WTC11 (cell line): ENCODE data around the gene TAF11L5. TPM values are rescaled to one million over a fixed set of nuclear protein-coding genes. Genes with fewer than 3 reads are reported as not detected.
"Not testable (repeated sequence)": the region's sequence is repeated elsewhere in the genome, so short reads cannot be mapped to it uniquely, and the experiment has no call there.

ENCODE experiments used
- ATAC-seq: fragments of 200-7000 bp; cut with Tn5 transposase; 2 replicates; pipeline ENCODE4 v1.10.0; 2021; ENCODE audit warnings: mild to moderate bottlenecking, moderate library complexity
- CTCF ChIA-PET: fragments of 300-600 bp; sonication (Branson Sonifier 250); formaldehyde crosslinking; loops from one replicate; lab custom pipeline; 2021; ENCODE audit warnings: antibody characterized with exemption; lab: Charles Lee
- POLR2A ChIA-PET: fragments of 350-600 bp; sonication (Branson Sonifier 250); formaldehyde crosslinking; loops from one replicate; lab custom pipeline; 2021; ENCODE audit warnings: antibody characterized with exemption; lab: Charles Lee
- DNase-seq: peaks from one replicate; pipeline ENCODE4 v3.0.0; 2021; ENCODE audit warnings: low spot score
- H3K27ac Mint-ChIP-seq: 2 replicates; pipeline ENCODE4 v1.8.0; 2021; ENCODE audit warnings: mixed read lengths
- H3K27me3 Mint-ChIP-seq: 2 replicates; pipeline ENCODE4 v1.8.0; 2021; ENCODE audit warnings: low read depth, mild to moderate bottlenecking, moderate library complexity, mixed read lengths
- H3K36me3 Mint-ChIP-seq: 2 replicates; pipeline ENCODE4 v1.8.0; 2021; ENCODE audit warnings: mixed read lengths
- H3K4me1 Mint-ChIP-seq: 2 replicates; pipeline ENCODE4 v1.8.0; 2022; ENCODE audit warnings: mixed read lengths
- H3K4me3 Mint-ChIP-seq: 2 replicates; pipeline ENCODE4 v1.8.0; 2021; ENCODE audit warnings: mild to moderate bottlenecking, moderate library complexity, mixed read lengths
- H3K9me3 Mint-ChIP-seq: 2 replicates; pipeline ENCODE4 v1.8.0; 2021; ENCODE audit warnings: mixed read lengths
- ESRRA ChIP-seq: sonication (generic); formaldehyde crosslinking; IDR thresholded peaks from 2 replicates; pipeline ENCODE4 v1.8.1; 2022; ENCODE audit warnings: mild to moderate bottlenecking, missing genetic modification reagents, borderline replicate concordance
- FOXK1 ChIP-seq: sonication (generic); formaldehyde crosslinking; IDR thresholded peaks from 2 replicates; pipeline ENCODE4 v1.8.0; 2022; ENCODE audit warnings: mild to moderate bottlenecking, moderate library complexity, missing genetic modification reagents
- NR2C2 ChIP-seq: sonication (generic); formaldehyde crosslinking; IDR thresholded peaks from 2 replicates; pipeline ENCODE4 v1.8.0; 2022; ENCODE audit warnings: mild to moderate bottlenecking, missing genetic modification reagents
- total RNA-seq: library from RNA; stranded (reverse); gene quantifications from 3 replicates; pipeline ENCODE4 v1.2.3, GENCODE V29; 2021
- TF ChIP-seq, protein P1 (sequence below): fragments of 200-600 bp; IDR thresholded peaks from 2 replicates; pipeline ENCODE4 v1.8.0; 2022; ENCODE audit warnings: antibody characterized with exemption
- TF ChIP-seq, protein P2 (sequence below): sonication (generic); formaldehyde crosslinking; IDR thresholded peaks from 2 replicates; pipeline ENCODE4 v1.8.0; 2022; ENCODE audit warnings: mild to moderate bottlenecking, missing genetic modification reagents

TAF11L5 gene
- total RNA-seq, 1 experiment from 2014 or later: not detected

DNA sequence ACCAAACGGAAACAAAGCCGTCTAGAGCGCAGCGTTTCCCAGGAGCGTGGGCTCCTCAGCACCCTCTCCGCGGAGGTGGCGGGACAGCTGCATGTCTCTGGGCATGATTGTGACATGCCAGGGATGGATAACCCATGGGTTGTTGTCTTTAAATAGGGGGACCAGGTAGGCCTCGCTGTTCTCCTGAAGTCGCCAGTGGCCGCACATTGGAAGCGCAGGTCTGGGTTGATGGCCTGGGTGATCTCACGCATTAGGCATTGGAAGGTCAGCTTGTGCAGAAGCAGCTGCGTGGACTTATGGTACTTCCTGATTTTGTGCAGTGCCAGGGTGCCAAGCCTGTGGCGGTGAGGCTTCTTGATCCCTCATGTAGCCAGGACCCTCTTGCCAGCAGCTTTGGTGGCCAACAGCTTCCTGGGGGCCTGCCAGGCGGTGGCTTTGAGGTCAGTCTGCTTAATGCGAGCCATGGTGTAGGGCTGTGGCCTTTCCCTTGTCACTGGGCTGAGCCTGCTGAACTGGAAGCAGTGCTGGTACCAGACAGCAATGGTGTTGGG, 13.2 kb upstream of the TAF11L5 start:
- ChIA-PET CTCF (no interaction called here), POLR2A (no interaction called here)
- DNase-seq: no peak
- TF ChIP-seq NR2C2 (CRISPR knock-in tag): no peak
- TF ChIP-seq, protein P1, sequence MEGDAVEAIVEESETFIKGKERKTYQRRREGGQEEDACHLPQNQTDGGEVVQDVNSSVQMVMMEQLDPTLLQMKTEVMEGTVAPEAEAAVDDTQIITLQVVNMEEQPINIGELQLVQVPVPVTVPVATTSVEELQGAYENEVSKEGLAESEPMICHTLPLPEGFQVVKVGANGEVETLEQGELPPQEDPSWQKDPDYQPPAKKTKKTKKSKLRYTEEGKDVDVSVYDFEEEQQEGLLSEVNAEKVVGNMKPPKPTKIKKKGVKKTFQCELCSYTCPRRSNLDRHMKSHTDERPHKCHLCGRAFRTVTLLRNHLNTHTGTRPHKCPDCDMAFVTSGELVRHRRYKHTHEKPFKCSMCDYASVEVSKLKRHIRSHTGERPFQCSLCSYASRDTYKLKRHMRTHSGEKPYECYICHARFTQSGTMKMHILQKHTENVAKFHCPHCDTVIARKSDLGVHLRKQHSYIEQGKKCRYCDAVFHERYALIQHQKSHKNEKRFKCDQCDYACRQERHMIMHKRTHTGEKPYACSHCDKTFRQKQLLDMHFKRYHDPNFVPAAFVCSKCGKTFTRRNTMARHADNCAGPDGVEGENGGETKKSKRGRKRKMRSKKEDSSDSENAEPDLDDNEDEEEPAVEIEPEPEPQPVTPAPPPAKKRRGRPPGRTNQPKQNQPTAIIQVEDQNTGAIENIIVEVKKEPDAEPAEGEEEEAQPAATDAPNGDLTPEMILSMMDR: no peak
- TF ChIP-seq, protein P2, sequence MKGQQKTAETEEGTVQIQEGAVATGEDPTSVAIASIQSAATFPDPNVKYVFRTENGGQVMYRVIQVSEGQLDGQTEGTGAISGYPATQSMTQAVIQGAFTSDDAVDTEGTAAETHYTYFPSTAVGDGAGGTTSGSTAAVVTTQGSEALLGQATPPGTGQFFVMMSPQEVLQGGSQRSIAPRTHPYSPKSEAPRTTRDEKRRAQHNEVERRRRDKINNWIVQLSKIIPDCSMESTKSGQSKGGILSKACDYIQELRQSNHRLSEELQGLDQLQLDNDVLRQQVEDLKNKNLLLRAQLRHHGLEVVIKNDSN (CRISPR knock-in tag): no peak
- no peak for TF ChIP-seq FOXK1 (CRISPR knock-in tag)
- no peak for TF ChIP-seq ESRRA (CRISPR knock-in tag)
- Mint-ChIP-seq H3K4me3 (no peak overlapping the region), H3K27ac (no peak overlapping the region), H3K27me3 (no peaks in the 10 kb centered on the region), H3K9me3 (no peaks in the 10 kb centered on the region), H3K36me3 (no peaks in the 10 kb centered on the region), H3K4me1 (no peaks in the 10 kb centered on the region)
- no peak for ATAC-seq

DNA sequence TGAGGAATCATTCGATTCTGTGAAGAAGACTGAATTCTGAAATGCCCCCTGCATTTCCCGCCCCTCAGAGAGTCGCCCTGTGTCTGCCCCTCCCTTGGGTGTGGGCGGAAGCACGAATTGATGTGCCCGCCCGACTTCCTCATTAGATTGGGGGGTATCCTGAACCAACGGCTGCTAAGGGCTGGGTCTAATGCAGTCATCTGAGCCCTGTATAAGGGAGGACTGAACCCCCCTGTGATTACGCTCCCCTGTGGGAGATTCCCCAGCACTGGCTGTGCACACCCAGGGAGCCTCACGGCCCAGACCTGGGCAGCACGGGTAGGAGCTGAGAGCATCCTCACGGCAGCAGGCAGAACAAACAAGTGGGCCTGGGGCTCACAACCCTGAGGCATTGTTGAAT, 7.5 kb upstream of the TAF11L5 start:
- CTCF ChIA-PET, POLR2A ChIA-PET, DNase-seq, H3K36me3 Mint-ChIP-seq, H3K4me3 Mint-ChIP-seq, H3K27ac Mint-ChIP-seq, ATAC-seq, H3K4me1 Mint-ChIP-seq, H3K9me3 Mint-ChIP-seq, H3K27me3 Mint-ChIP-seq: not testable (repeated sequence)

DNA sequence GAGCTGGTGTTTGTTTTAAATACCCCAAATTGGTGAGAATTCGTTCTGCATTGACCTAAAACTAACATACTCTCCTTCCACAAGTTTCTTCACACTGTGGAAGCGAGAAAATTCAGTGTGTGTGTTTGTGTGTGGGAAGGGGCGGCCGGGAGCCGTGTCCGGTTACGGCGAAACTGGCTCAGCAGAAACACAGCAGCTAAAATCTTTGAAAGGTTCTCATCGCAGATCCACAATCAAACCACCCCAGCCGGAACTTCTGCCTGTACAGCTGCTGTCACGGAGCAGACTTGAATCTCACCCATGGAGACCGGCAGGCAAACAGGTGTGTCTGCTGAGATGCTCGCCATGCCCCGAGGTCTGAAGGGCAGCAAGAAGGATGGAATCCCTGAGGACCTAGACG, 7.0 kb upstream of the TAF11L5 start, which contains the start of gene TAF11L3:
TSS of gene TAF11L3 (plus strand) at position 301 of the 400 bp plus-strand sequence.
- H3K9me3 Mint-ChIP-seq, H3K27ac Mint-ChIP-seq, H3K4me3 Mint-ChIP-seq, CTCF ChIA-PET, DNase-seq, H3K4me1 Mint-ChIP-seq, POLR2A ChIA-PET, H3K36me3 Mint-ChIP-seq, H3K27me3 Mint-ChIP-seq, ATAC-seq: not testable (repeated sequence)

DNA sequence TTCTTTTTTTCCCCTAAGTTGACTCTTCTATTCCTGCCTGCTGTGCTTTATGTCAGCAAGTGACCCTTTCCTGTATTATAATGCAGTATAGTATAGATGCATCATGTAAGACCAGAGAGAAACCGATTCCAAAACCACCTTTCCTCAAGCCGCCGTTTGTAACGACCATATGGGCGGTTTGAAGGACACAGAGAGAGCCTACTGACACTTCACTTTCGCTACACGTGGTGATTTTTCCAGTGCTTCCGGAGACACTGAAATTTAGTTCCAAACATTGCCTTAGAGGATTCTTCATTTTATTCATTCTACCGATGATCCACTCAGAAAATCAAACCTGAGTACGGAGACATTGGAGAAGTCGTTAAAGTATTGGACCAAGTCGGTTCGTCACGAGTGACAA, 5.5 kb upstream of the TAF11L5 start:
- H3K9me3 Mint-ChIP-seq, DNase-seq, H3K27ac Mint-ChIP-seq, H3K27me3 Mint-ChIP-seq, H3K36me3 Mint-ChIP-seq, H3K4me3 Mint-ChIP-seq, POLR2A ChIA-PET, ATAC-seq, H3K4me1 Mint-ChIP-seq, CTCF ChIA-PET: not testable (repeated sequence)

DNA sequence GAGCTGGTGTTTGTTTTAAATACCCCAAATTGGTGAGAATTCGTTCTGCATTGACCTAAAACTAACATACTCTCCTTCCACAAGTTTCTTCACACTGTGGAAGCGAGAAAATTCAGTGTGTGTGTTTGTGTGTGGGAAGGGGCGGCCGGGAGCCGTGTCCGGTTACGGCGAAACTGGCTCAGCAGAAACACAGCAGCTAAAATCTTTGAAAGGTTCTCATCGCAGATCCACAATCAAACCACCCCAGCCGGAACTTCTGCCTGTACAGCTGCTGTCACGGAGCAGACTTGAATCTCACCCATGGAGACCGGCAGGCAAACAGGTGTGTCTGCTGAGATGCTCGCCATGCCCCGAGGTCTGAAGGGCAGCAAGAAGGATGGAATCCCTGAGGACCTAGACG, 3.5 kb upstream of the TAF11L5 start, which contains the start of gene TAF11L4:
TSS of gene TAF11L4 (plus strand) at position 301 of the 400 bp plus-strand sequence.
- H3K36me3 Mint-ChIP-seq, DNase-seq, H3K27ac Mint-ChIP-seq, H3K4me3 Mint-ChIP-seq, H3K4me1 Mint-ChIP-seq, CTCF ChIA-PET, H3K27me3 Mint-ChIP-seq, H3K9me3 Mint-ChIP-seq, POLR2A ChIA-PET, ATAC-seq: not testable (repeated sequence)

DNA sequence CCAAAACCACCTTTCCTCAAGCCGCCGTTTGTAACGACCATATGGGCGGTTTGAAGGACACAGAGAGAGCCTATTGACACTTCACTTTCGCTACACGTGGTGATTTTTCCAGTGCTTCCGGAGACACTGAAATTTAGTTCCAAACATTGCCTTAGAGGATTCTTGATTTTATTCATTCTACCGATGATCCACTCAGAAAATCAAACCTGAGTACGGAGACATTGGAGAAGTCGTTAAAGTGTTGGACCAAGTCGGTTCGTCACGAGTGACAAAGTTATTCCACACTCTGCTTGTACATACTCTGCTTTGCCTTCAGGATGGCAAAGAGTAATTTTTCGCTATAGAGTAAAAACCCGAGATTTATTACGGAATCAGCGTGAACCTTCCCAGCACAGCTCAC, 1.5 kb downstream of the TAF11L5 start:
- H3K4me1 Mint-ChIP-seq, H3K27ac Mint-ChIP-seq, H3K4me3 Mint-ChIP-seq, ATAC-seq, POLR2A ChIA-PET, H3K9me3 Mint-ChIP-seq, H3K27me3 Mint-ChIP-seq, DNase-seq, CTCF ChIA-PET, H3K36me3 Mint-ChIP-seq: not testable (repeated sequence)

DNA sequence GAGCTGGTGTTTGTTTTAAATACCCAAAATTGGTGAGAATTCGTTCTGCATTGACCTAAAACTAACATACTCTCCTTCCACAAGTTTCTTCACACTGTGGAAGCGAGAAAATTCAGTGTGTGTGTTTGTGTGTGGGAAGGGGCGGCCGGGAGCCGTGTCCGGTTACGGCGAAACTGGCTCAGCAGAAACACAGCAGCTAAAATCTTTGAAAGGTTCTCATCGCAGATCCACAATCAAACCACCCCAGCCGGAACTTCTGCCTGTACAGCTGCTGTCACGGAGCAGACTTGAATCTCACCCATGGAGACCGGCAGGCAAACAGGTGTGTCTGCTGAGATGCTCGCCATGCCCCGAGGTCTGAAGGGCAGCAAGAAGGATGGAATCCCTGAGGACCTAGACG, 3.3 kb downstream of the TAF11L5 start, which contains the start of gene TAF11L6:
TSS of gene TAF11L6 (plus strand) at position 301 of the 400 bp plus-strand sequence.
- H3K36me3 Mint-ChIP-seq, H3K27me3 Mint-ChIP-seq, H3K4me1 Mint-ChIP-seq, H3K4me3 Mint-ChIP-seq, H3K27ac Mint-ChIP-seq, ATAC-seq, CTCF ChIA-PET, H3K9me3 Mint-ChIP-seq, DNase-seq, POLR2A ChIA-PET: not testable (repeated sequence)

Other genes starting within 250 kb of the TAF11L5 start
- gene TAF11L2, start 27.0 kb upstream of the TAF11L5 start, total RNA-seq: not detected in 3 replicates
- gene TAF11L3, start 6.9 kb upstream of the TAF11L5 start, total RNA-seq: not detected in 3 replicates
- gene TAF11L4, start 3.4 kb upstream of the TAF11L5 start, total RNA-seq: not detected in 3 replicates
- gene TAF11L6, start 3.4 kb downstream of the TAF11L5 start, total RNA-seq: not detected in 3 replicates
- gene TAF11L7, start 60.5 kb downstream of the TAF11L5 start, total RNA-seq: not detected in 3 replicates
- gene TAF11L8, start 65.7 kb downstream of the TAF11L5 start, total RNA-seq: not detected in 3 replicates
- gene TAF11L9, start 69.2 kb downstream of the TAF11L5 start, total RNA-seq: not detected in 3 replicates
- gene TAF11L10, start 72.6 kb downstream of the TAF11L5 start, total RNA-seq: not detected in 3 replicates
- not detected in 3 replicates for gene TAF11L11, start 78.9 kb downstream of the TAF11L5 start, total RNA-seq
- not detected in 3 replicates for gene TAF11L12, start 85.2 kb downstream of the TAF11L5 start, total RNA-seq
- gene TAF11L13, start 106.9 kb downstream of the TAF11L5 start, total RNA-seq: not detected in 3 replicates
- not detected in 3 replicates for gene TAF11L14, start 109.2 kb downstream of the TAF11L5 start, total RNA-seq